ENCODE measurements around the gene RPL37A.
A peak's percentile ranks its signal among the peaks of the same experiment; 100 is the strongest.

Gene RPL37A

GRCh38 chr2:216498379-216499352, at the start of gene RPL37A:
Gene RPL37A (plus strand): TSS chr2:216498844. CDS start chr2:216498875, 31 bp downstream.
- DNase-seq (ENCODE audit: low read depth, low spot score): peak; percentile 98

- no peak for DNase-seq (ENCODE audit: low read depth, low spot score)
Observed at GRCh38 chr2:216450346-216450745, 48.3 kb upstream of the RPL37A start.

GRCh38 chr2:216450784-216451183, 47.9 kb upstream of the RPL37A start:
- DNase-seq (ENCODE audit: low read depth, low spot score): no peak

DNA sequence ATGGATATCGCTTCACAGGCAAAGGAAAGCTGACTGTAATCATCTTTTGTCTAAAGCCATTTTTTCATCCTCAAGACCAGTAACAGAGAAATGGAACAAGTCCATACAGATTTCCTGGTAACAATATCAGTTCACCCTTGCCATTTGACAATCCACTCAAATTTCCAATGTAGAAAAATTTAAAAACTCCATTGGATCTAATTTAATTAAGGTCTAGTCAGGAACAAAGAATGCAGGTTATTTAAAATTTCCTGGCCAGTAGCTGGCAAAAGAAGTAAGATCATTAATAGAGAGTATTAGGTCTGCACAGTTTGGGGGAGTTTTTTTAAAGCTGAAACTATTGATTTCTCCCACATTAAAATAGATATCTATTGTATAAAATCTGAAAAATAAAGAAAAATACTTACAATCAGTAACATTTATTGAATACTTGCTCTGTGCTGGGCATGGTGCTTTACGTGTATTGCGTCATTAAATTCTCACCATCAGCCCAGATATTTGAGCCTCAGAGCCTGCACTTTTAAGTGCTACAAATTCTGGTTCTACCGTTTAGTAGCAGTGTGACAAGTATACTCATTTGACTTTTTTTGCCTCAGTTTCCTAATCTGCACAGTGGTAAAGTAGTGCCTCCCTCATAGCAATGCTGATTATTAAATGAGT, 44.6 kb upstream of the RPL37A start:
- no peak for DNase-seq (ENCODE audit: low read depth, low spot score)

GRCh38 chr2:216463148-216463547, 35.5 kb upstream of the RPL37A start:
- no peak for DNase-seq (ENCODE audit: low read depth, low spot score)

GRCh38 chr2:216464104-216464720, 34.4 kb upstream of the RPL37A start:
- DNase-seq (ENCODE audit: low read depth, low spot score): no peak

GRCh38 chr2:216465579-216466195, 33.0 kb upstream of the RPL37A start:
- DNase-seq (ENCODE audit: low read depth, low spot score): no peak

GRCh38 chr2:216467845-216468244, 30.8 kb upstream of the RPL37A start:
- no peak for DNase-seq (ENCODE audit: low read depth, low spot score)

DNA sequence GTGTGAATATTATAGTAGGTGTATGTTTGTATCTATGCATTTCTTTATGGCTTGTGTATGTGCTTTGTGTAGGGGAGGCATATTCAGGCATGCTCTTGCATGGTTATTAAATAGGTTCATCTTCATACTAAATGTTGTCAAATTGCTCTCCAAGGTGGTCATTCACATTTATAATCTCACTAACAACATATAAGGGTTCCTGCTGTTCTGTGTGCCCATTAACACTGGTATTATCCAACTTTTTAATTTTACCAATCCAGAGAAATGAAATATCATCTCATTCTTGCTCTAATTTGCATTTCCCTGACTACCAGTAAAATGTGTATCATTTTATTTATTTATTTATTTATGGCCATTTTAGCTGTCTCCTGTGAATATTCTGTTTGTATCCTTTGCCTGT, 29.0 kb upstream of the RPL37A start:
- no peak for DNase-seq (ENCODE audit: low read depth, low spot score)

GRCh38 chr2:216473187-216473586, 25.5 kb upstream of the RPL37A start:
- DNase-seq (ENCODE audit: low read depth, low spot score): no peak

DNA sequence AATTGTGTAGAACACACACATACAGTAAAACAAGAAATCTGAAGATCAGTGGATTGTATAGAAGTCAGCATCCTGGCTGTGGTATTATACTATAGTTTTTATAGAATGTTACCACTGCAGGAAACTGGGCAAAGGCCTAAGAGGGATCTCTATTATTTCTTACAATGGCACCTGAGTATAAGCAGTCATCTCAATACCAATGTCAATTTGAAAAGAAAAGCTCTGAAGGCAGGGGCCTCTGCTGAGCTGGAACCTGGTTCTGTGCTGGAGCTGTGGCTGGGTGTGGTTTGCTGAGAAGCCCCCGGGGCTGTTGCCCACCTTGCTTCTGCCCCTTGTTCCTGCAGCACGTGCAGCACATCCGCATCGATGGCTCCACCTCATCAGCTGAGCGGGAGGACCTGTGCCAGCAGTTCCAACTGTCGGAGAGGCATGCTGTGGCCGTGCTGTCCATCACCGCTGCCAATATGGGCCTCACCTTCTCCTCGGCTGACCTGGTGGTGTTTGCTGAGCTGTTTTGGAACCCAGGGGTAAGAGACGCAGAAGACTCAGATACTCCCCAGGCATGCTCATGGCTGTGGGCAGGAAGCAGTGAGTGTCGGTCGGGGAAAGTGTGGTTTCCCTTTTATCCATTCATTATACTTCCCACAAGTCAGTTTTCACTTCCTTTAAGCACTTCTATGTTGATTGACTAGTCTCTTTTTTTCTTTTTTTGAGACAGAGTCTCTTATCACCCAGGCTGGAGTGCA, 23.5 kb upstream of the RPL37A start:
- DNase-seq (ENCODE audit: low read depth, low spot score): no peak

DNA sequence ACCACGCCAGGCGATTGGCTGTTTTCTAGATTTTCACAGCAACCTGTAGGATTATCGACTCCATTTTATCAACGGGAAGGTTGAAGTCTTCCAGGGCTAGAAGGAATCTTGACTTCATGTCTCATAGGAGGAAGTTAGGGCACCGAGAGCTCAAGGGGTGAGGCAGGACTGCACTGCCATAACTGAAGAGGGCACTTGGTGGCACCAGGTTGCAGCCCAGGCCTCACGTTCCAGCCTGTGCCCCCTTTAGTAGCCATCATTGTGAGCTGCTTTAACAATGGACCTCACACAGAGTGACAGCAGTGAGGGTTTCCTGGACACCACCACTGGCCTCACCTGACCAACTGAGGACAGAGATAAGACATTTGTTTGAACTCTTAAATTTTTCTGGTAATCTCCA, 22.9 kb upstream of the RPL37A start:
- DNase-seq (ENCODE audit: low read depth, low spot score): no peak

- no peak for DNase-seq (ENCODE audit: low read depth, low spot score)
Observed at GRCh38 chr2:216477283-216478035, 21.2 kb upstream of the RPL37A start.

DNA sequence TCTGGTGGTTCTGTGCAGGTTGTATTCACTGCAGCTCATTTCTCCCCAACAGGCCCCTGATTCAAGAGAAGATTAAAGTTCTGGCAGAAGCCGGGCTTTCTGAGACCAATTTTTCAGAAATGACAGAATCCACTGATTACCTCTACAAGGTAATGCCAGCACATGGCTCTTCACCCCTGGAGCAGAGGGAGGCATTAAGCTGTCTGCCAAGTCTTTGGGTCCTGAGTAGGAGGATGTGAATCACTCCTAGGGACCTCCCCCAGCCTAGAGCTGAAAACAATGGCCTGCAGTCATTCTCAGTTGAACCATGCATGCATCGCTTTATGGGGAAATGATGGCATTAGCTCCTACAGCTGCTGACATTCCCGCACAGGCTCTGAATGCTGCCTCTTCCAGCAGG, 20.5 kb upstream of the RPL37A start:
- peak; percentile 89 for DNase-seq (ENCODE audit: low read depth, low spot score)

DNA sequence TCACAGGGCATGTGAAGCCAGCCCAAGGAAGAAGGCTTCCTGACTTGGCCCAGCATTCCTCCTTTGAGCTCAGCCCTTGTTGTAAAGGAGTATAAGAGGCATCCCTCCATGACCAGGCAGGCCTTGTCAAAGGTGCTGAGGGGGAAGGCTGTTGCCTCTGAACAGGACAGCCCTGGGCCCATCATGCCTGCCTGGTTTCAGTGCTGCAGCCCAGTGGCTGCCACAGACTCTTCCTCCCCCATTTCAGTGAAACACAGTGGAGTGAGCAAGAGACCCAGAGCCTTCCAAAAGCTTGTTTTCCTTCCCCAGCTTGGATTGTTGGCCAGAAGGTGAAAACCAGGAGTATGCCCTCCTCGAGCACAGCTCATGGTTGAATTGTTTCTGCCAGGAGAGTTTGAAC, 19.9 kb upstream of the RPL37A start:
- no peak for DNase-seq (ENCODE audit: low read depth, low spot score)

- DNase-seq (ENCODE audit: low read depth, low spot score): no peak
Observed at GRCh38 chr2:216480221-216480620, 18.4 kb upstream of the RPL37A start.

GRCh38 chr2:216482640-216483039, 16.0 kb upstream of the RPL37A start:
- no peak for DNase-seq (ENCODE audit: low read depth, low spot score)

GRCh38 chr2:216485237-216485636, 13.4 kb upstream of the RPL37A start:
- no peak for DNase-seq (ENCODE audit: low read depth, low spot score)

DNA sequence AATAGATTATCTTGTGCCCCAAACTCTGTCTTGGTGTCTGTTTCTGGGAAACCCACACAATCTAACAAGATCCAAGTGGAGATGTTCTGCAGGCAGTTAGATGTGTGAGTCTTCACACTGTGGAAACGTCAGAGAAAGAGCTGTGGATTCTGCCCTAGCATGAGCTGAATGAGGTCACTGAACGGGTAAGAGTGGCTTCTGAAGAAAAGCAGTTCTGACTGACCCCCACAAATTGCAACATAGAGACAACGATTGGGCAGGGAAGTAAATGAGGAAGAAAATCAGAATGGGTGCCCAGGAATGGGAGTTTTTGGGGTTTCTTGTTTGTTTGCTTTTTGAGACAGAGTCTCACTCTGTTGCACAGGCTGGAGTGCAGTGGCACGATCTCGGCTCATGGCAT, 12.9 kb upstream of the RPL37A start:
- no peak for DNase-seq (ENCODE audit: low read depth, low spot score)

DNA sequence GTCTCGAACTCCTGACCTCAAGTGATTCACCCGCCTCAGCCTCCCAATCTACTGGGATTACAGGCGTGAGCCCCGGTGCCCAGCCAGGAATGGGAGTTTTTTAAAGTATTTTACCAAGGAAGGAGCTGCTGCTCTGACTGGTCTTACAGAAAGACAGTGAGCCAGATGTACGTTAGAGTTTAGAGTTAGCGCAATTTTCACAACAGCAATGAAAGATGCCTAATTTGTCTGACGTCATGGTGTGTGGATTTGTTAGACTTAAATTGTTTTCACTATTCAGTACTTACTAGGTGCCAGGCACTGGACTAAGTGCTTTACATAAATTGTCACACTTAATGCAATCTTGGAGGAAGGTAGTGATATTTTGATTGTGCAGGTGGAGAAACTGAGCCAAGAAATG, 12.4 kb upstream of the RPL37A start:
- no peak for DNase-seq (ENCODE audit: low read depth, low spot score)

DNA sequence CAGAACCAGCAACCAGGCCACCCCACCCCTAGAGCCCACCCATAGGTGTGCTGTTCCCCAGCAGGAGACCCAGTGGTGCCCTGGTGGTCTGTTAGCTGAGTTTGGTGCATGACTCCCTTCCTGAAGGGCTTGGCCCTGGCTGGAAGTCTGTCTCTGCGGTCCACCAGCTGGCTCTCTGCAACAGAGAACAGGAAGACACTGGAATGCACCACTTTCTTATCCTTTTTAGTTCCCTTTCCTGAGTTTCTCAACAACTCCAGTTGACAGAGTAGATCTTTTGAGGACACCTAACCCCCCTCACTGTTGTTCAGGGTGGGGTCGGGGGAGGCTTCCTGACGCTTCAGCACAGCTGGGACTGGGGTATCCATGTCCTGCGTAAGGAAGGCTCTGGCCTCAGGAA, 11.9 kb upstream of the RPL37A start:
- no peak for DNase-seq (ENCODE audit: low read depth, low spot score)
